Measurements from ENCODE around the gene KRCC1.

KRCC1 gene

GRCh38 chr2:88092773-88093172 is 37.2 kb upstream of the KRCC1 start:
- H3K18ac ChIP-seq (ENCODE audit: low read length): no peak overlapping the region
- H3K27me3 ChIP-seq (ENCODE audit: insufficient read depth, low read length): no peaks in the 10 kb centered on the region
- no peaks in the 10 kb centered on the region for H3K9me3 ChIP-seq (ENCODE audit: insufficient read depth, low read depth, low read length)
- H2BK120ac ChIP-seq (ENCODE audit: insufficient read depth, low read length, poor library complexity): no peak overlapping the region
- H3K4me2 ChIP-seq (ENCODE audit: low read length): no peak overlapping the region
- H3K4me1 ChIP-seq (ENCODE audit: control insufficient read depth in 1 of 2, insufficient read depth in 2 of 2, low read length in 2 of 2): peaks cover 3 to 8% of the 10 kb centered on the region in 2 experiments
- no peak overlapping the region for H3K27ac ChIP-seq (ENCODE audit: low read depth, low read length)
- peaks cover 5% of the 10 kb centered on the region for H3K79me1 ChIP-seq (ENCODE audit: low read length)
- no peak overlapping the region for H3K23ac ChIP-seq (ENCODE audit: low read length)
- H2BK12ac ChIP-seq (ENCODE audit: low read length): peak overlapping the region; percentile 17
- H4K8ac ChIP-seq (ENCODE audit: low read depth, low read length): no peak overlapping the region
- no peak overlapping the region for H3K9ac ChIP-seq (ENCODE audit: low read length)
- H3K4ac ChIP-seq (ENCODE audit: low read depth, low read length): no peak overlapping the region
- no peak overlapping the region for H2BK5ac ChIP-seq (ENCODE audit: low read depth, low read length, poor library complexity)
- H3K79me2 ChIP-seq (ENCODE audit: control insufficient read depth, insufficient read depth, low read length, poor library complexity): no peaks in the 10 kb centered on the region
- no peak overlapping the region for H4K12ac ChIP-seq (ENCODE audit: low read depth, low read length)
- H2AK5ac ChIP-seq (ENCODE audit: low read length): no peak overlapping the region
- no peak for DNase-seq
- H3K36me3 ChIP-seq (ENCODE audit: control insufficient read depth in 1 of 2, insufficient read depth in 2 of 2, low read length in 2 of 2): peaks cover 0 to 2% of the 10 kb centered on the region in 2 experiments
- no peak overlapping the region for H3K14ac ChIP-seq (ENCODE audit: low read length)
- H4K91ac ChIP-seq (ENCODE audit: low read depth, low read length): no peak overlapping the region
- no peak overlapping the region for H2AFZ ChIP-seq (ENCODE audit: insufficient read depth, low read length, poor library complexity)
- H3K4me3 ChIP-seq (ENCODE audit: low read depth, low read length): no peak overlapping the region

- Histone ChIP-seq H3K9me3 (ENCODE audit: insufficient read depth, low read depth, low read length) (no peaks in the 10 kb centered on the region), H3K14ac (ENCODE audit: low read length) (no peak overlapping the region), H4K8ac (ENCODE audit: low read depth, low read length) (no peak overlapping the region), H3K23ac (ENCODE audit: low read length) (no peak overlapping the region), H3K18ac (ENCODE audit: low read length) (no peak overlapping the region), H3K4ac (ENCODE audit: low read depth, low read length) (peak overlapping the region; percentile 13), H4K12ac (ENCODE audit: low read depth, low read length) (no peak overlapping the region), H2AFZ (ENCODE audit: insufficient read depth, low read length, poor library complexity) (no peak overlapping the region), H3K9ac (ENCODE audit: low read length) (no peak overlapping the region), H3K4me2 (ENCODE audit: low read length) (no peak overlapping the region), H3K27me3 (ENCODE audit: insufficient read depth, low read length) (no peaks in the 10 kb centered on the region), H2BK5ac (ENCODE audit: low read depth, low read length, poor library complexity) (no peak overlapping the region), H3K27ac (ENCODE audit: low read depth, low read length) (no peak overlapping the region), H3K36me3 (ENCODE audit: control insufficient read depth in 1 of 2, insufficient read depth in 2 of 2, low read length in 2 of 2) (peaks cover 0 to 2% of the 10 kb centered on the region in 2 experiments), H2AK5ac (ENCODE audit: low read length) (no peak overlapping the region), H3K79me2 (ENCODE audit: control insufficient read depth, insufficient read depth, low read length, poor library complexity) (peaks cover 2% of the 10 kb centered on the region), H4K91ac (ENCODE audit: low read depth, low read length) (peak overlapping the region; percentile 25), H2BK120ac (ENCODE audit: insufficient read depth, low read length, poor library complexity) (no peak overlapping the region), H3K79me1 (ENCODE audit: low read length) (peaks cover 5% of the 10 kb centered on the region), H3K4me3 (ENCODE audit: low read depth, low read length) (no peak overlapping the region), H3K4me1 (ENCODE audit: control insufficient read depth in 1 of 2, insufficient read depth in 2 of 2, low read length in 2 of 2) (peaks cover 3 to 8% of the 10 kb centered on the region in 2 experiments), H2BK12ac (ENCODE audit: low read length) (no peak overlapping the region)
- no CpG with 5 or more reads among the region's 3 CpGs for WGBS (ENCODE audit: extremely low coverage, insufficient coverage, insufficient read length)
- DNase-seq: no peak
These were observed 36.4 kb upstream of the KRCC1 start for GRCh38 chr2:88091943-88092342.

GRCh38 chr2:88090446-88091283 is 35.1 kb upstream of the KRCC1 start:
- Histone ChIP-seq H4K8ac (ENCODE audit: low read depth, low read length) (no peak overlapping the region), H2AK5ac (ENCODE audit: low read length) (no peak overlapping the region), H3K9me3 (ENCODE audit: insufficient read depth, low read depth, low read length) (no peaks in the 10 kb centered on the region), H3K23ac (ENCODE audit: low read length) (no peak overlapping the region), H2AFZ (ENCODE audit: insufficient read depth, low read length, poor library complexity) (no peak overlapping the region), H3K79me2 (ENCODE audit: control insufficient read depth, insufficient read depth, low read length, poor library complexity) (peaks cover 2% of the 10 kb centered on the region), H3K14ac (ENCODE audit: low read length) (no peak overlapping the region), H4K12ac (ENCODE audit: low read depth, low read length) (no peak overlapping the region), H3K4me1 (ENCODE audit: control insufficient read depth in 1 of 2, insufficient read depth in 2 of 2, low read length in 2 of 2) (peaks cover 3 to 8% of the 10 kb centered on the region in 2 experiments), H4K91ac (ENCODE audit: low read depth, low read length) (no peak overlapping the region), H2BK12ac (ENCODE audit: low read length) (no peak overlapping the region), H3K27ac (ENCODE audit: low read depth, low read length) (peak overlapping the region; percentile 75), H3K9ac (ENCODE audit: low read length) (no peak overlapping the region), H2BK120ac (ENCODE audit: insufficient read depth, low read length, poor library complexity) (no peak overlapping the region), H2BK5ac (ENCODE audit: low read depth, low read length, poor library complexity) (peak overlapping the region; percentile 45), H3K4me3 (ENCODE audit: low read depth, low read length) (no peak overlapping the region), H3K4ac (ENCODE audit: low read depth, low read length) (no peak overlapping the region), H3K4me2 (ENCODE audit: low read length) (no peak overlapping the region), H3K79me1 (ENCODE audit: low read length) (peaks cover 5% of the 10 kb centered on the region), H3K36me3 (ENCODE audit: control insufficient read depth in 1 of 2, insufficient read depth in 2 of 2, low read length in 2 of 2) (peaks cover 0 to 2% of the 10 kb centered on the region in 2 experiments), H3K27me3 (ENCODE audit: insufficient read depth, low read length) (no peaks in the 10 kb centered on the region), H3K18ac (ENCODE audit: low read length) (no peak overlapping the region)
- no peak for DNase-seq
- no CpG with 5 or more reads among the region's 8 CpGs for WGBS (ENCODE audit: extremely low coverage, insufficient coverage, insufficient read length)

- WGBS (ENCODE audit: extremely low coverage, insufficient coverage, insufficient read length): no CpG with 5 or more reads among the region's 2 CpGs
- Histone ChIP-seq H3K27ac (ENCODE audit: low read depth, low read length) (peak overlapping the region; percentile 27), H3K4me1 (ENCODE audit: control insufficient read depth in 1 of 2, insufficient read depth in 2 of 2, low read length in 2 of 2) (peaks cover 3 to 8% of the 10 kb centered on the region in 2 experiments), H3K79me2 (ENCODE audit: control insufficient read depth, insufficient read depth, low read length, poor library complexity) (peaks cover 2% of the 10 kb centered on the region), H2AFZ (ENCODE audit: insufficient read depth, low read length, poor library complexity) (no peak overlapping the region), H2BK5ac (ENCODE audit: low read depth, low read length, poor library complexity) (no peak overlapping the region), H3K4me2 (ENCODE audit: low read length) (no peak overlapping the region), H3K4ac (ENCODE audit: low read depth, low read length) (no peak overlapping the region), H3K9ac (ENCODE audit: low read length) (no peak overlapping the region), H4K8ac (ENCODE audit: low read depth, low read length) (no peak overlapping the region), H3K79me1 (ENCODE audit: low read length) (peaks cover 5% of the 10 kb centered on the region), H3K23ac (ENCODE audit: low read length) (no peak overlapping the region), H3K18ac (ENCODE audit: low read length) (no peak overlapping the region), H3K4me3 (ENCODE audit: low read depth, low read length) (no peak overlapping the region), H3K36me3 (ENCODE audit: control insufficient read depth in 1 of 2, insufficient read depth in 2 of 2, low read length in 2 of 2) (no peaks in the 10 kb centered on the region), H4K91ac (ENCODE audit: low read depth, low read length) (peak overlapping the region; percentile 60), H2BK12ac (ENCODE audit: low read length) (no peak overlapping the region), H3K27me3 (ENCODE audit: insufficient read depth, low read length) (no peaks in the 10 kb centered on the region), H4K12ac (ENCODE audit: low read depth, low read length) (no peak overlapping the region), H2BK120ac (ENCODE audit: insufficient read depth, low read length, poor library complexity) (peak overlapping the region; percentile 44), H3K9me3 (ENCODE audit: insufficient read depth, low read depth, low read length) (no peaks in the 10 kb centered on the region), H3K14ac (ENCODE audit: low read length) (peak overlapping the region; percentile 27), H2AK5ac (ENCODE audit: low read length) (no peak overlapping the region)
- DNase-seq: no peak
These were observed 33.4 kb upstream of the KRCC1 start for GRCh38 chr2:88088999-88089398.

Data from trophoblast cell (in vitro differentiated cells and primary cell).